Kidney glomerular epithelial cell (primary cell): ENCODE data around the gene SLC16A13.
A peak's percentile ranks its signal among the peaks of the same experiment; 100 is the strongest.
"Not testable (repeated sequence)": the region's sequence is repeated elsewhere in the genome, so short reads cannot be mapped to it uniquely, and the experiment has no call there.

Experiments
- DNase-seq: peaks from one replicate; lab custom pipeline; 2025; lab: John Stamatoyannopoulos, UW

Gene SLC16A13

GRCh38 chr17:7064261-7064660, 28.4 kb downstream of the SLC16A13 start:
- DNase-seq, result no peak

GRCh38 chr17:7067198-7067597, 31.4 kb downstream of the SLC16A13 start:
- no peak for DNase-seq

- DNase-seq, result no peak
Observed at GRCh38 chr17:7068268-7068667, 32.5 kb downstream of the SLC16A13 start.

- DNase-seq, result no peak
Observed at GRCh38 chr17:7070712-7071111, 34.9 kb downstream of the SLC16A13 start.

- no peak for DNase-seq
Observed at GRCh38 chr17:7072406-7072805, 36.6 kb downstream of the SLC16A13 start.

GRCh38 chr17:7074931-7075330, 39.1 kb downstream of the SLC16A13 start:
- DNase-seq, result no peak

- no peak for DNase-seq
Observed at GRCh38 chr17:7077911-7078546, 42.2 kb downstream of the SLC16A13 start.

GRCh38 chr17:7078711-7079110, 42.9 kb downstream of the SLC16A13 start:
- no peak for DNase-seq

GRCh38 chr17:7079581-7080455, 44.0 kb downstream of the SLC16A13 start, which contains the start of gene CLEC10A:
Gene CLEC10A, minus strand, starts transcription at chr17:7080251. Its CDS starts 1,439 bp downstream, at chr17:7078812.
- DNase-seq, result no peak

- DNase-seq, result no peak
Observed at GRCh38 chr17:7080456-7081041, 44.7 kb downstream of the SLC16A13 start.

- no peak for DNase-seq
Observed at GRCh38 chr17:7081341-7082062, 45.7 kb downstream of the SLC16A13 start.

GRCh38 chr17:7083592-7083991, 47.8 kb downstream of the SLC16A13 start:
- DNase-seq, result peak; percentile 17

- DNase-seq, result no peak
Observed at GRCh38 chr17:7084088-7084487, 48.3 kb downstream of the SLC16A13 start.

GRCh38 chr17:7088442-7088841, 52.6 kb downstream of the SLC16A13 start:
- not testable (repeated sequence) for DNase-seq

GRCh38 chr17:7089570-7089969, 53.8 kb downstream of the SLC16A13 start:
- not testable (repeated sequence) for DNase-seq
